Transverse colon (tissue), 3 donors: ENCODE measurements around the gene TWIST2.

Source experiments
- POLR2A ChIP-seq: fragments of 450-650 bp; IDR thresholded peaks from one replicate; pipeline ENCODE4 v1.6.1; 2016; ENCODE audit warnings: antibody characterized with exemption, mild to moderate bottlenecking, moderate library complexity
- TF ChIP-seq, protein P1 (sequence below), 5 experiments: fragments of 200-600 bp in 3 of 5; fragments of 450-650 bp in 2 of 5; sonication (generic) in 3 of 5; IDR thresholded peaks; 1 replicate in 2 of 5; 2 replicates in 3 of 5; pipeline ENCODE4 v1.5.1; 2016 to 2017; ENCODE audit warnings: antibody characterized with exemption in 5 of 5, inconsistent platforms in 3 of 5, mild to moderate bottlenecking in 2 of 5, moderate library complexity in 1 of 5

DNA sequence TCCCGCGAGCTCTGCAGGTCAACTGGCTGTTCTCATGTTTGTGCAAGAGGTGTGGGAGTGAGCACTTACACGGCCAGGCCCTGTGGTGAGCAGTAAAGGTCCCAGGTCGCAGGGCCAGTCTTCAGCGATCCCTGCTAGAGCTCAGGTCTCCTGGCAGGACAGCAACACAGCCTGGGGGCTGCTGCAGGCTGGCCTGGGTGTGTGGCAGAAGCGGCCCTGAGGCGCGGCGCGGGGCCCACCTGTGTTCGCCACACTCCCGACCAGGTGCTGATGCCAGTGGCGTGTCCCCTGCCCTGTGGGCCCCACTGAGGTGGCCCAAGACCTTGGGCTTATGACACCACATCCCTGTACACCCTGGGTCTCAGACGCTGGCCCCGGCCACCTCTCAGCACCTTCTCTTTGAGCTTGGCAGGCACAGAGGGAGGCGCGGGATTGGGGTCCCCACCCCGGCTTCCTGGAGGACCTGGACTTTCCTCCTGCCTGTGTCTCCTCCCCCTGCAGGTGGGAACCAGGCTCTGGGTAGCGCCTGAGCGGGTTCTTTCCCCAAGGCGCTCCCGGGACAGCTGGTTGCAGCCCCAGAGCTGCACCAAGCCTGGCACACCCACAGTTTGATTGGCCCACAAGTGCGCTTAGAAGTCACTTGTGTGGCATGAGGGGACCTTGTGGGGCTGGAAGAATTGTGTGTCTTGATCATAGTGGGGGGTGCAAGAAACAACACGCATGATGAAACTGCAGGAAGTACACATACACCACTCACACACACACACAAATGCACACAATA is 59.2 kb downstream of the TWIST2 start:
- TF ChIP-seq, protein P1, sequence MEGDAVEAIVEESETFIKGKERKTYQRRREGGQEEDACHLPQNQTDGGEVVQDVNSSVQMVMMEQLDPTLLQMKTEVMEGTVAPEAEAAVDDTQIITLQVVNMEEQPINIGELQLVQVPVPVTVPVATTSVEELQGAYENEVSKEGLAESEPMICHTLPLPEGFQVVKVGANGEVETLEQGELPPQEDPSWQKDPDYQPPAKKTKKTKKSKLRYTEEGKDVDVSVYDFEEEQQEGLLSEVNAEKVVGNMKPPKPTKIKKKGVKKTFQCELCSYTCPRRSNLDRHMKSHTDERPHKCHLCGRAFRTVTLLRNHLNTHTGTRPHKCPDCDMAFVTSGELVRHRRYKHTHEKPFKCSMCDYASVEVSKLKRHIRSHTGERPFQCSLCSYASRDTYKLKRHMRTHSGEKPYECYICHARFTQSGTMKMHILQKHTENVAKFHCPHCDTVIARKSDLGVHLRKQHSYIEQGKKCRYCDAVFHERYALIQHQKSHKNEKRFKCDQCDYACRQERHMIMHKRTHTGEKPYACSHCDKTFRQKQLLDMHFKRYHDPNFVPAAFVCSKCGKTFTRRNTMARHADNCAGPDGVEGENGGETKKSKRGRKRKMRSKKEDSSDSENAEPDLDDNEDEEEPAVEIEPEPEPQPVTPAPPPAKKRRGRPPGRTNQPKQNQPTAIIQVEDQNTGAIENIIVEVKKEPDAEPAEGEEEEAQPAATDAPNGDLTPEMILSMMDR (IDR thresholded peaks at IDR 0.05), result no peak
- TF ChIP-seq POLR2A, result no peak
